Endothelial cell of umbilical vein (primary cell): ENCODE measurements around the gene CARMIL1. TPM values are rescaled to one million over a fixed set of nuclear protein-coding genes. Genes with fewer than 3 reads are reported as not detected.

Experiments
- BruUV-seq: library from RNA; stranded (reverse); fragments of 400-500 nt; replicated peaks from 2 replicates; lab custom pipeline; 2021; lab: Mats Ljungman, UMichigan
- CTCF ChIA-PET: fragments of 300-600, 350-600 bp; sonication (Branson Sonifier 250); formaldehyde crosslinking; loops from one replicate; lab custom pipeline; 2021; ENCODE audit warnings: antibody characterized with exemption, inconsistent platforms; lab: Charles Lee
- POLR2A ChIA-PET: fragments of 300-600, 350-600 bp; sonication (Branson Sonifier 250); formaldehyde crosslinking; loops from one replicate; lab custom pipeline; 2021; ENCODE audit warnings: antibody characterized with exemption, inconsistent platforms; lab: Charles Lee
- DNase-seq: peaks from one replicate; pipeline ENCODE4 v3.0.0-alpha.2; 2011; ENCODE audit warnings: low read depth, low spot score
- FAIRE-seq: peaks from 2 replicates; lab custom pipeline; 2011; peaks lifted over from hg19 to GRCh38; lab: Jason Lieb, UNC
- H2AFZ ChIP-seq: 2 replicates; pipeline ENCODE4 v1.6.0; 2012; ENCODE audit warnings: low read depth, low read length, control low read depth, inconsistent platforms
- H3K27ac ChIP-seq: 2 replicates; pipeline ENCODE4 v1.5.1; 2011; ENCODE audit warnings: low read depth, mild to moderate bottlenecking, control low read depth, low read length, moderate library complexity; ENCODE audit not compliant: insufficient read depth
- H3K27me3 ChIP-seq, 2 experiments: 2 replicates each; pipeline versions ENCODE4 v1.6.0 to v1.6.1; 2011; ENCODE audit warnings: low read length in 2 of 2, mixed read lengths in 1 of 2; ENCODE audit not compliant: control insufficient read depth in 2 of 2, insufficient read depth in 2 of 2
- H3K36me3 ChIP-seq, 2 experiments: 2 replicates in 1 of 2; 3 replicates in 1 of 2; pipeline ENCODE4 v1.5.1; 2011; ENCODE audit warnings: low read length in 2 of 2, mild to moderate bottlenecking in 1 of 2, moderate library complexity in 1 of 2; ENCODE audit not compliant: control insufficient read depth in 2 of 2, insufficient read depth in 2 of 2; ENCODE audit errors: extremely low read depth in 1 of 2
- H3K4me1 ChIP-seq: 3 replicates; pipeline ENCODE4 v1.5.1; 2011; ENCODE audit warnings: mild to moderate bottlenecking, low read length; ENCODE audit not compliant: control insufficient read depth, insufficient read depth; ENCODE audit errors: extremely low read depth
- H3K4me2 ChIP-seq: 2 replicates; pipeline ENCODE4 v1.6.1; 2011; ENCODE audit warnings: low read length, control low read depth, mixed read lengths; ENCODE audit not compliant: insufficient read depth
- H3K4me3 ChIP-seq, 3 experiments: fragments of 200-600 bp in 1 of 3; sonication (generic), shearing (Covaris generic) in 1 of 3; replicated peaks in 1 of 3; 2 replicates each; pipeline ENCODE4 v1.5.1; 2011 to 2016; ENCODE audit warnings: control low read depth in 3 of 3, low read length in 3 of 3, mild to moderate bottlenecking in 2 of 3, inconsistent platforms in 1 of 3, low read depth in 1 of 3, moderate library complexity in 1 of 3; ENCODE audit not compliant: insufficient read depth in 1 of 3
- H3K79me2 ChIP-seq: 2 replicates; pipeline ENCODE4 v1.6.0; 2012; ENCODE audit warnings: low read length, inconsistent platforms; ENCODE audit not compliant: control insufficient read depth, insufficient read depth
- H3K9ac ChIP-seq: replicated peaks from 2 replicates; pipeline ENCODE3; 2011; ENCODE audit warnings: low read length, control low read depth; ENCODE audit not compliant: insufficient read depth; ENCODE audit errors: extremely low read depth
- H3K9me1 ChIP-seq: replicated peaks from 3 replicates; pipeline ENCODE4 v1.6.0; 2011; ENCODE audit warnings: mild to moderate bottlenecking, low read length; ENCODE audit not compliant: control insufficient read depth, insufficient read depth; ENCODE audit errors: extremely low read depth
- H3K9me3 ChIP-seq: replicated peaks from 2 replicates; pipeline ENCODE4 v1.5.1; 2012; ENCODE audit warnings: low read length, inconsistent platforms; ENCODE audit not compliant: control insufficient read depth, insufficient read depth
- H4K20me1 ChIP-seq: replicated peaks from 2 replicates; pipeline ENCODE3; 2011; ENCODE audit warnings: mild to moderate bottlenecking, low read length; ENCODE audit not compliant: control insufficient read depth, insufficient read depth; ENCODE audit errors: extremely low read depth
- EZH2 ChIP-seq: IDR thresholded peaks from 2 replicates; pipeline ENCODE4 v1.6.1; 2012; ENCODE audit warnings: borderline replicate concordance, low read depth, mild to moderate bottlenecking, moderate library complexity, low read length, inconsistent platforms; ENCODE audit not compliant: severe bottlenecking
- FOS ChIP-seq: IDR thresholded peaks from 2 replicates; pipeline ENCODE4 v1.6.1; 2011; ENCODE audit warnings: mild to moderate bottlenecking, low read length, moderate library complexity, borderline replicate concordance; ENCODE audit not compliant: insufficient read depth
- GATA2 ChIP-seq: IDR thresholded peaks from 2 replicates; pipeline ENCODE4 v1.7.0; 2011; ENCODE audit warnings: low read depth, mild to moderate bottlenecking, moderate library complexity, mixed read lengths, low read length; ENCODE audit not compliant: insufficient read length, insufficient read depth
- JUN ChIP-seq: IDR thresholded peaks from 2 replicates; pipeline ENCODE4 v1.6.1; 2011; ENCODE audit warnings: borderline replicate concordance, low read depth; ENCODE audit not compliant: insufficient read length, insufficient read depth
- MAX ChIP-seq: IDR thresholded peaks from 2 replicates; pipeline ENCODE4 v1.6.1; 2011; ENCODE audit not compliant: insufficient read depth, insufficient read length
- POLR2A ChIP-seq: IDR thresholded peaks from 2 replicates; pipeline ENCODE4 v1.6.1; 2012; ENCODE audit warnings: low read depth, mild to moderate bottlenecking, control low read depth, low read length
- POLR2AphosphoS5 ChIP-seq: IDR thresholded peaks from 2 replicates; pipeline ENCODE4 v1.6.1; 2012; ENCODE audit warnings: low read depth, mild to moderate bottlenecking, control low read depth, low read length, moderate library complexity; ENCODE audit not compliant: insufficient read depth
- dilution Hi-C: fragments of 300-500 bp; cut with MboI; formaldehyde crosslinking; loops from one replicate; pipeline ENCODE4 v1.15.0; 2019; ENCODE audit warnings: low sequenced_read_pairs; ENCODE audit not compliant: extremely low pct_ligation_motif_present
- intact Hi-C: fragments of 100-400 bp; cut with micrococcal nuclease; formaldehyde crosslinking; loops from one replicate; pipeline ENCODE4 v1.10.0; 2022
- polyA plus RNA-seq, 4 experiments: library from polyadenylated mRNA; depleted of rRNA in 3 of 4; stranded (reverse) in 3 of 4; unstranded in 1 of 4; fragments of >200 nt; gene quantifications; 2 replicates each; pipeline versions ENCODE4 v1.2.1 to v1.2.3, GENCODE V29; 2011 to 2012; ENCODE audit warnings: missing spikeins in 1 of 4
- total RNA-seq: library from RNA; stranded (reverse); gene quantifications from 2 replicates; pipeline ENCODE4 v1.2.3, GENCODE V29; 2021

CARMIL1 gene
- total and polyA plus RNA-seq, 2 donors (not counting 3 experiments of a cell fraction or from before 2014, with no cell fraction given) = 1.3 to 8.7 TPM

GRCh38 chr6:25257686-25258348, 21.4 kb upstream of the CARMIL1 start:
- DNase-seq (no peak), FAIRE-seq (no peak)
- intact Hi-C loops = no loop called here
- POLR2A ChIA-PET = no interaction called here
- Histone ChIP-seq H3K9me3 (no peaks in the 10 kb centered on the region), H3K27me3 (no peaks in the 10 kb centered on the region), H3K36me3 (no peaks in the 10 kb centered on the region), H2AFZ (no peak overlapping the region), H3K9ac (no peak overlapping the region), H3K4me3 (no peak overlapping the region), H3K9me1 (no peaks in the 10 kb centered on the region), H3K4me1 (no peaks in the 10 kb centered on the region), H4K20me1 (no peaks in the 10 kb centered on the region), H3K4me2 (no peak overlapping the region), H3K79me2 (no peaks in the 10 kb centered on the region), H3K27ac (no peak overlapping the region)
- dilution Hi-C loops = no loop called here
- no TSS peak for BruUV-seq
- no peak for TF ChIP-seq MAX
- no peak for TF ChIP-seq POLR2AphosphoS5
- no peak for TF ChIP-seq GATA2
- no peak for TF ChIP-seq POLR2A
- no peak for TF ChIP-seq JUN
- TF ChIP-seq EZH2 = no peak
- no peak for TF ChIP-seq FOS
- CTCF ChIA-PET = interaction anchor here (1.0 to 4.9 kb wide), 6 partner anchors 8 to 298 kb away, joined by 3 to 25 read pairs (median 4); no protein-coding TSS in a partner anchor

GRCh38 chr6:25259756-25260155, 19.4 kb upstream of the CARMIL1 start:
- Histone ChIP-seq H3K36me3 (no peaks in the 10 kb centered on the region), H3K4me2 (no peak overlapping the region), H3K4me3 (no peak overlapping the region), H3K9ac (no peak overlapping the region), H3K27ac (no peak overlapping the region), H3K79me2 (no peaks in the 10 kb centered on the region), H3K27me3 (no peaks in the 10 kb centered on the region), H3K9me1 (no peaks in the 10 kb centered on the region), H2AFZ (no peak overlapping the region), H4K20me1 (no peaks in the 10 kb centered on the region), H3K9me3 (no peaks in the 10 kb centered on the region), H3K4me1 (no peaks in the 10 kb centered on the region)
- POLR2A ChIA-PET = no interaction called here
- CTCF ChIA-PET = interaction anchor here (1.2 kb wide), 1 partner anchor 11 kb away, joined by 3 read pairs; no protein-coding TSS in a partner anchor
- dilution Hi-C loops (no loop called here), intact Hi-C loops (no loop called here)
- no peak for DNase-seq
- no peak for FAIRE-seq
- TF ChIP-seq JUN = no peak
- no TSS peak for BruUV-seq
